GM19397 (cell line): ENCODE measurements around the gene LCN10.

ENCODE experiments used
- ATAC-seq: cut with Tn5 transposase; IDR thresholded peaks from one replicate; pipeline ENCODE4 v1.9.1; 2021; ENCODE audit warnings: mild to moderate bottlenecking, moderate library complexity; ENCODE audit not compliant: unreplicated experiment

LCN10 gene

GRCh38 chr9:136690104-136690805 lies 52.5 kb downstream of the LCN10 start:
- ATAC-seq, result no peak

DNA sequence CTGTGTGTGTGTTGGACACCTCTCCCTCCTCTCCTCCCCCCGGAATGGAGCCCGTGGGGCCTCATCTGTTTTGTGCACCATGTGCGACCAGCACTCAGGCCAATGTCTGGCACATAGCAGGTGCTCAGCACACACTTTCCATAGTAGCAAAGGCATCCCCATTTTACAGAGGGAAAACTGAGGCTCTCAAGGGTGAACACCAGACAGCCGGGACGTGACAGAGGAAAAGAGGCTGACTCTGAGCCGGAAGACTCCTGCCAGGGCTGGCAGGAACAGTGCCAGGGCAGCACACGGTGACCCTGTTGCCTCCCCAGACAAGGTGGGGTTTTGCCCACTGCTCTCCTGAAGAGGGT lies 53.7 kb downstream of the LCN10 start:
- ATAC-seq, result no peak

GRCh38 chr9:136688274-136689107 lies 54.2 kb downstream of the LCN10 start:
- ATAC-seq, result no peak
